Measurements from ENCODE around the gene ADRB2.

- no peak for TF ChIP-seq CTCF (IDR thresholded peaks at IDR 0.05)
- TF ChIP-seq POLR2A (IDR thresholded peaks at IDR 0.05): no peak
These were observed 21.0 kb downstream of the ADRB2 start for GRCh38 chr5:148847456-148847855.
